A673 (cell line): ENCODE data around the gene CCIN.

Experiments used
- EZH2 ChIP-seq: fragments of 200-600 bp; sonication (generic); IDR thresholded peaks from 2 replicates; pipeline ENCODE4 v1.6.1; 2017; ENCODE audit warnings: borderline replicate concordance, low read depth, mild to moderate bottlenecking, mixed read lengths, antibody characterized with exemption, low read length; ENCODE audit not compliant: poor library complexity, severe bottlenecking
- TF ChIP-seq, protein P1 (sequence below): fragments of 300-800, 200-600 bp; sonication (generic); conservative IDR thresholded peaks from 2 replicates; pipeline ENCODE4 v1.5.1; 2017; ENCODE audit warnings: low read depth, mild to moderate bottlenecking, antibody characterized with exemption, low read length, moderate library complexity, mixed read lengths

DNA sequence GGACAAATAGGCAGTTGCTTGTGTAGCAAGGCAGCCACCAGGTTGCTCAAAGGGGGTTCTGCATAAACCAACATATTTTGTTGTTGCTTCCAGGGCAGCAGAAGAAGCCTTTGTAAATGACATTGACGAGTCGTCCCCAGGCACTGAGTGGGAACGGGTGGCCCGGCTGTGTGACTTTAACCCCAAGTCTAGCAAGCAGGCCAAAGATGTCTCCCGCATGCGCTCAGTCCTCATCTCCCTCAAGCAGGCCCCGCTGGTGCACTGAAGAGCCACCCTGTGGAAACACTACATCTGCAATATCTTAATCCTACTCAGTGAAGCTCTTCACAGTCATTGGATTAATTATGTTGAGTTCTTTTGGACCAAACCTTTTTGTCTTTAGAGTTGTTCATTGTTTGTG, 42.3 kb downstream of the CCIN start:
- TF ChIP-seq, protein P1, sequence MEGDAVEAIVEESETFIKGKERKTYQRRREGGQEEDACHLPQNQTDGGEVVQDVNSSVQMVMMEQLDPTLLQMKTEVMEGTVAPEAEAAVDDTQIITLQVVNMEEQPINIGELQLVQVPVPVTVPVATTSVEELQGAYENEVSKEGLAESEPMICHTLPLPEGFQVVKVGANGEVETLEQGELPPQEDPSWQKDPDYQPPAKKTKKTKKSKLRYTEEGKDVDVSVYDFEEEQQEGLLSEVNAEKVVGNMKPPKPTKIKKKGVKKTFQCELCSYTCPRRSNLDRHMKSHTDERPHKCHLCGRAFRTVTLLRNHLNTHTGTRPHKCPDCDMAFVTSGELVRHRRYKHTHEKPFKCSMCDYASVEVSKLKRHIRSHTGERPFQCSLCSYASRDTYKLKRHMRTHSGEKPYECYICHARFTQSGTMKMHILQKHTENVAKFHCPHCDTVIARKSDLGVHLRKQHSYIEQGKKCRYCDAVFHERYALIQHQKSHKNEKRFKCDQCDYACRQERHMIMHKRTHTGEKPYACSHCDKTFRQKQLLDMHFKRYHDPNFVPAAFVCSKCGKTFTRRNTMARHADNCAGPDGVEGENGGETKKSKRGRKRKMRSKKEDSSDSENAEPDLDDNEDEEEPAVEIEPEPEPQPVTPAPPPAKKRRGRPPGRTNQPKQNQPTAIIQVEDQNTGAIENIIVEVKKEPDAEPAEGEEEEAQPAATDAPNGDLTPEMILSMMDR, result no peak
- no peak for TF ChIP-seq EZH2
